Right ventricle myocardium inferior (tissue), 1 donor: ENCODE results near the gene ANKHD1. TPM values are rescaled to one million over a fixed set of nuclear protein-coding genes. Genes with fewer than 3 reads are reported as not detected.
"Not testable (repeated sequence)": the region's sequence is repeated elsewhere in the genome, so short reads cannot be mapped to it uniquely, and the experiment has no call there.

Experiments
- ATAC-seq: fragments of 200-7000 bp; cut with Tn5 transposase; one replicate; pipeline ENCODE4 v1.9.1; 2020; ENCODE audit warnings: mild to moderate bottlenecking, moderate library complexity
- DNase-seq: peaks from one replicate; pipeline ENCODE4 v3.0.0; 2021; ENCODE audit errors: missing footprints
- intact Hi-C: fragments of 100-400 bp; cut with DNase I; formaldehyde crosslinking; loops from one replicate; pipeline ENCODE4 v1.11.0; 2022
- total RNA-seq: library from RNA; stranded (reverse); fragmentation: NEBNext Ultra II Directional; extraction: Animal tissue kit (Norgen Biotek cat#: 25700); gene quantifications from one replicate; pipeline ENCODE4 v1.2.1, GENCODE V29; 2021
- donor health status: DM: no; HTN: yes; CAD: no; lungs with severe emphysema.

Gene ANKHD1
- total RNA-seq, 1 donor from 2014 or later = 57.2 TPM

DNA sequence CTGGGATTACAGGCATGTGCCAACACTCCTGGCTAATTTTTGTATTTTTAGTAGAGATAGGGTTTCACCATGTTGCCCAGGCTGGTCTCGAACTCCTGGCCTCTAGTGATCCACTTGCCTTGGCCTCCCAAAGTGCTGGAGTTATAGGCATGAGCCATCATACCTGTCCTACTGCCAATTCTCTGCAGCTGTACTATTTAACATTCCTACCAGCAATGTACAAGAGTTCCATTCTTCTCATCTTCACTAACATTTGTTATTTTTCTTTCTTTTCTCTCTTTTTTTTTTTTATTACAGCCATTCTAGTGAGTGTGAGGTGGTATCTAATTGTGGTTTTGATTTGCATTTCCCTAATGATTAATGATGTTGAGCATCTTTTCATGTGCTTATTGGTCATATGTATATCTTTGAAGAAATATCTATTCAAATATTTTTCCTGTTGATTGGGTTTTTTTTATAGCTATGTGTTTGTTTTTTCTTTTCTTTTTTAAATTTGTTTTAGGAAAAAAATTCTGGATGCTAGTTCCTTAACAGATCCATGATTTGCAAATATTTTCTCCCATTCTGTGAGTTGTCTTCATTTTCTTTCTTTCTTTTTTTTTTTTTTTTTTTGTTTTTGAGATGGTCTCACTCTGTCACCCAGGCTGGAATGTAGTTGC is 17.4 kb downstream of the ANKHD1 start:
- ATAC-seq = no peak
- intact Hi-C loops = no loop called here
- no peak for DNase-seq

DNA sequence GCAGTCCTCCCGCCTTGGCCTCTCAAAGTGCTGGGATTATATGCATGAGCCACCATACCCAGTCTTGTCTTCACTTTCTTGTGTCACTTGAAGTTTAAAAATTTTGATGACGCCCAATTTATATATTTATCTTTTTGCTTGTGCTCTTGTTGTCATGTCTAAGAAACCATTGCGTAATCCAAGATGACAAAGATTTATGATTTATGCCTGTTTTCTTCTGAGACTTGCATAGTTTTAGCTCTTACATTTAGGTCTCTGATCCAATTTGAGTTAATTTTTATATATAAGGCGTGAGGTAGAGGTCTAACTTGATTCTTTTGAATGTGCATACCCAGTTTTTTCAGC is 18.6 kb downstream of the ANKHD1 start:
- intact Hi-C loops = no loop called here
- ATAC-seq = peak; percentile 16

DNA sequence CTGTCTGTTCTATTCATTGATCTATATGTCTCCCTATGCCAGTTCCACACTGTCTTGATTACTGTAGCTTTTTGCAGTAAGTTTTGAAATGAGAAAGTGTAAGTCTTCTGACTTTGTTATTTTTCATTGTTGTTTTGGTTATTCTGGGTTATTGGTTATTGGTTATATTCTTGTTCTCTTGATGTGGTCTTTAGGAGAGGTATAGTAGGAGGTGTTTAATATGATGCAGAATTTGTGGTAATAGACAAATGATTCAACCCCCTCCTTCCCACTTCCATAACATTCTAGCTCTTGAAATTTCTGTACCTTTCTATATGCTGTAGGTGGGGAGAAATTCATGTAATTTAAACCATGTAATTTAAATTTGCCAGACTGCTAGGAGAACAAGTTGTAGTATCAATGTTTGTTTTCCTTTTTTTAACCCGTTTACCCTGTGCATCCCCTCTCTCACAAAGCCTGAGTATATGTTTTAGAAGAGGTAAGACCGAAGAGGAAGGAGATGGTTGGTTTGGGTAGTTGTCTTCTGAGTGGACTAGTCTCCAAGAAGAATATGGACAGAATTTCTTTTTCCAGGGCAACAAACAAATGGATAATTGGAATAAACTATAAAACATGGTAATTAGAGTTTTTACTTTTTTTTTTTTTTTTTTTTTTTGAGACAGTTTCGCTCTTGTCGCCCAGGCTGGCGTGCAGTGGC is 19.2 kb downstream of the ANKHD1 start:
- DNase-seq (no peak), ATAC-seq (no peak)
- intact Hi-C loops = no loop called here

More for the DNA sequence above, 18.6 kb downstream of the ANKHD1 start:
- no peak for DNase-seq

DNA sequence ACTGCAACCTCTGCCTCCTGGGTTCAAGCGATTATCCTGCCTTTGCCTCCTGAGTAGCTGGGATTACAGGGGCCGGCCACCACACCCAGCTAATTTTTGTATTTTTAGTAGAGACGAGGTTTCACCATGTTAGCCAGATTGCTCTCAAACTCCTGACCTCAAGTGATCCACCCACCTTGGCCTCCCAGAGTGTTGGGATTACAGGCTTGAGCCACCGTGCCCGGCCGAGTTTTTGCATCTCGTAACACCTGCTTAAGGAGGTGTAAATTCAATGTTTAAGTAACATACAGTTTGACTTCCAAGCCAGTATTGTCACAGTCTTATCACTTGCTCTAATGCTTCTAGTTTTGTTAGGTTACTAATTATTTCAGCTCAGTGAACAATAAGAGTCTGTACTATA is 19.7 kb downstream of the ANKHD1 start:
- intact Hi-C loops, ATAC-seq: not testable (repeated sequence)

DNA sequence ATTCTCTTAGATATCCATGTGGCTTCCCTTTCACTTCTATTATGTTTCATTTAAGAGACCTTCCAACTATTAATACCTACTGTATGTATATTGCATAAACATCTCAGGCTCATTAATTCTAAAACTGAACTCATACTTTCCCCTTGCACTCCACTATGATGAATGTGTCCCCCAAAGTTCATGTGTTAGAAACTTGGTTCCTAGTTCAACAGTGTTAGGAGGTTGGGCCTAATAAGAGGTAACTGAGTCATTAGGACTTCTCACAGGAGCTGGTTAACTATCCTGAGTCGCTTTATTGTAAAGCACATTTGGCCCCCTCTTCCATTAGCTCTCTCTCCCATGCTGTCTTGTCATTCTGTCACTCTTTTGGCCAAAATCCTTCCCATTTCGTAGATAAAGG is 22.0 kb downstream of the ANKHD1 start:
- no peak for ATAC-seq
- intact Hi-C loops = no loop called here
- DNase-seq = no peak

More for the DNA sequence above, 19.7 kb downstream of the ANKHD1 start:
- DNase-seq = not testable (repeated sequence)

DNA sequence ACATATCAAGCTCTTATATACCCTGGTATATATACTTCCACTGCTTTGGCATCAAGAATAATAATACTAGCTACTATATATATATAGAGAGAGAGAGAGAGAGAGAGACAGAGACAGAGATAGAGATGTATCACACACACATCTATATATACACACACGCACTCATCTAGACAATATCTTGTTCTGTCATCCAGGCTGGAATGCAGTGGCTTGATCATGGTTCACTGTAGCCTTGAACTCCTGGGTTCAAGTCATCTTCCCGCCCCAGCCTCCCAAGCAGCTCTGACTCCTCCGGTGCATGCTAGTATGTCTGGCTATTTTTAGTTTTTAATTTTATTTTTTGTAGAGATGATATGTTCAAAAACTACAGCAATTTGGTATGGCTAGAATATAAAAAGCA is 22.5 kb downstream of the ANKHD1 start:
- intact Hi-C loops = no loop called here
- DNase-seq (no peak), ATAC-seq (no peak)

DNA sequence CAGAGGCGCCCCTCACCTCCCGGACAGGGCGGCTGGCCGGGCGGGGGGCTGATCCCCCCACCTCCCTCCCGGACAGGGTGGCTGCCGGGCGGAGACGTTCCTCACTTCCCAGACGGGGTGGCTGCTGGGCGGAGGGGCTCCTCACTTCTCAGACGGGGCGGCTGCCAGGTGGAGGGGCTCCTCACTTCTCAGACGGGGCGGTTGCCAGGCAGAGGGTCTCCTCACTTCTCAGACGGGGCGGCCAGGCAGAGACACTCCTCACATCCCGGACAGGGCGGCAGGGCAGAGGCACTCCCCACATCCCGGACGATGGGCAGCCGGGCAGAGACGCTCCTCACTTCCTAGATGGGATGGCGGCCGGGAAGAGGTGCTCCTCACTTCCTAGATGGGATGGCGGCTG is 26.1 kb downstream of the ANKHD1 start:
- intact Hi-C loops, DNase-seq, ATAC-seq: not testable (repeated sequence)

DNA sequence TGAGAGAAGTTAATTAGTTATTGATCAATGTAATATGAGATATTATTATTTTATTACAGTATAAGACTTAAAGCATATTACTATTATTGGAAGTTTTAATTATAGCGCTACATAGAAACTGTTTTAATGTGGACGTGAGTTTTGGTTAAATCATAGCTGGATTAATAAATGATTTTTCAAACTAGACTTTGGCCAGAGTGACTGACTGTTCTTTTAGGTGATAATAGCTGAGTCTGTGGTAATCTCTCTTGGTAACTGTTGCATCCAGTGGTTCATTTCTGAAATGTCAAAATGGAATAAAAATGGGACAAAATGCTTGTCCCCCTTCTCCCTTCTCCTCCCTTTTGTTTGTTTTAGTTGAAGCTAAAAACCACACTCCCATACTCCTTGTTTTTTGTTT is 28.1 kb downstream of the ANKHD1 start:
- intact Hi-C loops = no loop called here
- no peak for DNase-seq
- ATAC-seq = no peak

DNA sequence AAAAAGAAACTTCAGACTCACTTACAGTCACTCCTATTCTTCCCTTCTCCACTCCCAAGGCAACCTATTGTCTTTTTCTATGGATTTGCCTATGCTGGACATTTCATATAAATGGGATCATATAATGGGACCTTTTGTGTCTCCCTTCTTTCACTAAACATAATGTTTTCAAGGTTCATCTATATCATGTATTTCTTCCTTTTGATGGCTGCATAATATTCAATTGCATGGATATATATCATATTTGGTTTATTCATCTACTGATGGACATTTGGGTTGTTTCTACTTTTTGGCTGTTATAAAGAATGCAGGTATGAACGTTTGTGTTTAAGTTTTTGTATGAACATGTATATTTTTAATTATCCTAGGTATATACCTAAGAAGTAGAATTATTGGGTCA is 30.6 kb downstream of the ANKHD1 start:
- intact Hi-C loops = no loop called here
- DNase-seq (no peak), ATAC-seq (no peak)

DNA sequence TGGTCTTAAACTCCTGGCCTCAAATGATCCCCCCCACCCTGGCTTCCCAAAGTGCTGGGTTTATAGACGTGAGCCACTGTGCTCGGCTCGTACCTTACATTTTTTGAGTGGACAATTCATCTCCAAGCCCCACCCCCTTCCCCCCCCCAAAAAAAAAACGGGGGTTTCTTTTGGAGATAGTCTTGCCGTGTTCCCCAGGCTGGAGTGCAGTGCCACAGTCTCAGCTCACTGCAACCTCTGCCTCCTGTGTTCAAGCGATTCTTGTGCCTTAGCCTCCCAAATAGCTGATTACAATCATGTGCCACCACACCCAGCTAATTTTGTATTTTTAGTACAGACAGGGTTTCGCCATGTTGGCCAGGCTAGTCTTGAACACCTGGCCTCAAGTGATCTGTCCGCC is 31.3 kb downstream of the ANKHD1 start:
- intact Hi-C loops = no loop called here
- DNase-seq (no peak), ATAC-seq (no peak)

DNA sequence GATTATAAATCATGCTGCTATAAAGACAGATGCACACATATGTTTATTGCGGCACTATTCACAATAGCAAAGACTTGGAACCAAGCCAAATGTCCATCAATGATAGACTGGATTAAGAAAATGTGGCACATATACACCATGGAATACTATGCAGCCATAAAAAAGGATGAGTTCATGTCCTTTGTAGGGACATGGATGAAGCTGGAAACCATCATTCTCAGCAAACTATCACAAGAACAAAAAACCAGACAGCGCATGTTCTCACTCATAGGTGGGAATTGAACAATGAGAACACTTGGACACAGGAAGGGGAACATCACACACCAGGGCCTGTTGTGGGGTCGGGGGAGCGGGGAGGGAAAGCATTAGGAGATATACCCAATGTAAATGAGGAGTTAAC is 55.7 kb downstream of the ANKHD1 start:
- DNase-seq, intact Hi-C loops, ATAC-seq: not testable (repeated sequence)

DNA sequence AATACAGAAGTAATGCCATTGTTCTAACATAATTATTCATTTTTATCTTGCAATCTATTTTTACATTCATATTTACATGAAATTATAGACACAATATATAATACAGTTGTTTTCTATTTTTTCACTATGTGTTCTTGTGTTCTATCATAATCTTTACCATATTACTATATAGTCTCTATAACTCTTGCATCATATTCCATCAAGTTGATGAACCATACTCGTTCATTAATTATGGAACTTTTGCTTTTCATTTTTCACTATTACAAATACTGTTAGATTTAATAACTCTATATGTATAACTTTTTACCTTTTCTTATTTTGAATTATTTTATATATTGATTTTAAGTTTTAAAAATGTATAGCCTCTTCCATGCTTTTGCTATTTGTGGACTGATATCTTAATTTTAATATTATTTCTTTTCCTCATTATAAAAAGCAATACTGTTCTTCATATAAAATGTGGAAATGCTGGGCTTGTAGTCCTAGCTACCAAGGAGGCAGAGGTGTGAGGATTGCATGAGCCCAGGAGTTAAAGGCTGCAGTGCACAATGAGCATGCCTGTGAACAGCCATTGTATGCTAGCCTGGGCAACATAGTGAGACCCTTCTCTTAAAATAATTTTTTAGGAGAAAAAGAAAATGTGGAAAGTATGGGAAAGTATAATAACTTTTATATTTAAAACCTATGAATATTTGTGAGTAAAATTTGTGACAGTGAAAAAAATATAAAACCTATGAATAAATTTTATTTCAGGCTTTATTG is 65.5 kb downstream of the ANKHD1 start:
- no peak for ATAC-seq
- intact Hi-C loops = no loop called here

DNA sequence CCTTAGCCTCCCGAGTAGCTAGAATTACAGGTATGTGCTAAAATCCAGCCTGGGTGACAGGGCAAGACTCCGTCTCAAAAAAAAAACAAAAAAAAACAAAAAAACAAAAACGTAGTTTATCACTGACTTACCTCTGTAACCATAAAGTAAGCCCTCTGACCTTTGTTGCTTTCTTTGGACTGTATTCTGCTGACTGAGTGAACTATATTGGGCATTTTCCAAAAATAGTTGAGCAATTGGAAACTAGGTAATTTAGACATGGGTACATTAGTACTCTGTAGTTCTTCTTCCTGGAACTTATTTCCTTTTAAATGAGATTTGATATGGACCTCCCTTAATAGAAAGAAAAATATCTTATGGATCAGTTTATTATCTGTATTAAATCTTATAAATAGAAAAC is 66.6 kb downstream of the ANKHD1 start:
- ATAC-seq = peak; percentile 52
- intact Hi-C loops = no loop called here
- no peak for DNase-seq

More for the DNA sequence above, 65.5 kb downstream of the ANKHD1 start:
- DNase-seq = no peak

DNA sequence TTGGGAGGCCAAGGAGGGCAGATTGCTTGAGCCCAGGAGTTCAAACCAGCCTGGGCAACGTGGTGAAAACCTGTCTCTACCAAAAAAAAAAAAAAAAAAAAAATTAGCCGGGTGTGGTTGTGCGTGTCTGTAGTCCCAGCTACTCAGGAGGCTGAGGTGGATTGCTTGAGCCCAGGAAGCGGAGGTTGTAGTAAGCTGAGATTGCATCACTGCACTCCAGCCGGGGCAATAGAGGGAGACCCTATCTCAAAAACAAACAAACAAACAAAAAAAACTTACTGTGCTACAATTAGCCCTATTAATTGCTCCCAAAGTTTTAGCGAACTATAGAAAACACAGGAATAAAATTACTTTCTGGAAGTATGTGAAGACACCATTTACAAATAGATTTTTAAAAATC is 67.6 kb downstream of the ANKHD1 start:
- ATAC-seq (no peak), DNase-seq (no peak)
- intact Hi-C loops = no loop called here

DNA sequence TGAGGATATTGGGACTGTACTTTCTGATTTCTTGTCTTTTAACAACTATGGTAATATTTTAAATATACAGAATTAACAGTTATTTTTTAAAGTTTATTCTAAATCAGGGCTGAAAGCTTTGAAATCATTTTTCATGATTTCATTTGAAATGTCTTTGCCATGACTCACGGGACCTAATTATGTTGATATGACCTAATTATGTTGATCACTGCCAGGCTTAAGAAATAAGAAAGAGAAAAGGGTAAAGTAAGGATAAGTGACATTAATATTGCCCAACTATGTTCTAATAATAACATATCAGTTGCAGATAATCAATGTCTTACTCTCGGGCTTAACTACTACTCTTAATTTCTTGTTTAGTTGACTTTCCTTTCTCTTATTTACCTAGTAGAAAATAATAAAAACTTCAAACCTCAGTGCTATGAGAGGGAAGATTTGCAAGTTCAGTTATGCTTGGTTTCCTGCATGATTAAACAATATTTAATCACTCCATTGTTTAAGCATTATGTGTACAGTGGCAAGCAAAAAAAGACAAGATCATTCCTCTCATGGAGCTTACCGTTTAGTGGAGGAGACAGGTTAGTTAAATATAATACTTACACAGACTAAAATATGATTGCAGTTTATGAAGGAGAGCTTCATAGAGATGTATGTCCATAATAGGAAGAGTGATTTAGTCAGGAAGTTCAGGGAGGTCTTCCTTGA is 78.8 kb downstream of the ANKHD1 start:
- no peak for ATAC-seq
- intact Hi-C loops = loop anchor here (10.0 kb wide), 1 partner anchor 54 kb away; no protein-coding TSS in a partner anchor
- no peak for DNase-seq

DNA sequence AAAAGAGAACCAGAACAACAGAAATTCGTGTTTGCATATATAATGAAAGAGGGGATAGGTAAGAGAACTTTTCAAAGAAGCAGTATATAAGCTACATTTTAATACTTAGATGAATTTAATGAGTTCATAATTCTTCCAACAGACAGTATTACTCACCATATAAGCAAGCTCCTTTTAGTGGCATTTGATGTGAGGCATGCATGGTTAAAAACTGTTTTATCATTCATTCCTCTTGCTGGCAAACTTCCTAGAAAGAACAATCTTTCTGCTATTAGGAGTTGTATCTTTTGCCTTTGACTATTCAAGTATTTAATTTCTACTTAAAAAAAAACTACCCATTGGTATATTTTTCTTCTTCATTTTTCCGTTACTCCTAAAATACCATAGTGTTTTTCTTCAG is 80.1 kb downstream of the ANKHD1 start:
- DNase-seq = no peak
- no peak for ATAC-seq
- intact Hi-C loops = loop anchor here (10.0 kb wide), 1 partner anchor 53 kb away; no protein-coding TSS in a partner anchor

DNA sequence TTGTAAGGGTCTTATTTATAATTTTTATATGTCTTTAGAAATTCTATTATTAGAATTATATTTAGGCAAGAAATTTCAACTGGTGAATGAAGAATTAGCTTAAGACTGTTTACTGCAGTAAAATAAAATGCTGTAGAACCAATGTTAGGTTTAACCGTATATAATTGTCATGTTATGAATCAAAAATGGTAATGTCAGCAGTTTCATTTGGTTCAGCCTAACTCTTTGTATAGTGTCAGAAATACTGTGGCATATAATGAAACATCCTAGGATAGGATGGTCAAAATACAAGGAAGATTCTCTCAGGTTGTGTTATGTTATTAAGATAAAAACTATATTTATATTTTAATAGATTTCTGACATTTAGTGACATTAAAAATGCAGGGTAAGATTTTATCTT is 81.4 kb downstream of the ANKHD1 start:
- intact Hi-C loops = loop anchor here (10.0 kb wide), 1 partner anchor 52 kb away; no protein-coding TSS in a partner anchor
- ATAC-seq (no peak), DNase-seq (no peak)

DNA sequence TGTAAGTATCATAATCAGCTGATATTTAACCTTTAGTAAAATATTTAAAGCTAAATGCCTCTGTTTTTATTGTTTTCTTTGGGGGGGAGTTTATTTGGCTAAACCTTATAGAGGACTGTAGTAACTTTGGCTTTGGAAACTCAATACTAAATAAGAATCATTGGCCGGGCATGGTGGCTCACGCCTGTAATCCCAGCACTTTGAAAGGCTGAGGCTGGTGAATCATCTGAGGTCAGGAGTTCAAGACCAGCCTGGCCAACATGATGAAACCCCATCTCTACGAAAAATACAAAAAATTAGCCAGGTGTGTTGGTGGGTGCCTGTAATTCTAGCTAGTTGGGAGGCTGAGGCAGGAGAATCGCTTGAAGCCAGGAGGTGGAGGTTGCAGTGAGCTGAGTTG is 86.5 kb downstream of the ANKHD1 start:
- intact Hi-C loops = loop anchor here (10.0 kb wide), 1 partner anchor 47 kb away; no protein-coding TSS in a partner anchor
- ATAC-seq, DNase-seq: not testable (repeated sequence)

DNA sequence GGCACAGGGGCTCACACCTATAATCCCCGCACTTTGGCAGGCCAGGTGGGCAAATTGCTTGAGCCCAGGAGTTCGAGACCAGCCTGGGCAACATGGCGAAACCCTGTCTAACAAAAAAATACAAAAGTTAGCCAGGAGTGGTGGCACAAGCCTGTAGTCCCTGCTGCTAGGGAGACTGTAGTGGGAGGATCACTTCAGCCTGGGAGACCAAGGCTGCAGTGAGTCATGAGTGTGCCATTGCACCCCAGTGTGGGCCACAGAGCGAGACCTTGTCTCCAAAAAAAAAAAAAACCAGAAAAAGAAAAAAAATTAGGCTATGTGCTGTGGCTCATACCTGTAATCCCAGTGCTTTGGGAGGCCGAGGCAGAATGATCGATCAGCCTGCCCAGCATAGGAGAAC is 87.3 kb downstream of the ANKHD1 start:
- no peak for ATAC-seq
- intact Hi-C loops = loop anchor here (10.0 kb wide), 1 partner anchor 46 kb away; no protein-coding TSS in a partner anchor

More for the DNA sequence above, 87.3 kb downstream of the ANKHD1 start:
- no peak for DNase-seq
